Gastroesophageal sphincter (tissue), 3 donors: ENCODE measurements around the gene WDFY1.

Experiments used
- EP300 ChIP-seq: sonication (generic); formaldehyde crosslinking; IDR thresholded peaks from one replicate; pipeline ENCODE4 v1.6.1; 2017; ENCODE audit warnings: antibody characterized with exemption, mild to moderate bottlenecking
- POLR2AphosphoS5 ChIP-seq: sonication (generic); formaldehyde crosslinking; IDR thresholded peaks from one replicate; pipeline ENCODE4 v1.6.1; 2017; ENCODE audit warnings: antibody characterized with exemption
- TF ChIP-seq, protein P1 (sequence below), 4 experiments: fragments of 200-600 bp in 2 of 4; fragments of 450-650 bp in 2 of 4; sonication (generic) in 1 of 4; IDR thresholded peaks; one replicate each; pipeline ENCODE4 v1.5.1; 2017 to 2019; ENCODE audit warnings: antibody characterized with exemption in 4 of 4, mild to moderate bottlenecking in 2 of 4, moderate library complexity in 2 of 4

DNA sequence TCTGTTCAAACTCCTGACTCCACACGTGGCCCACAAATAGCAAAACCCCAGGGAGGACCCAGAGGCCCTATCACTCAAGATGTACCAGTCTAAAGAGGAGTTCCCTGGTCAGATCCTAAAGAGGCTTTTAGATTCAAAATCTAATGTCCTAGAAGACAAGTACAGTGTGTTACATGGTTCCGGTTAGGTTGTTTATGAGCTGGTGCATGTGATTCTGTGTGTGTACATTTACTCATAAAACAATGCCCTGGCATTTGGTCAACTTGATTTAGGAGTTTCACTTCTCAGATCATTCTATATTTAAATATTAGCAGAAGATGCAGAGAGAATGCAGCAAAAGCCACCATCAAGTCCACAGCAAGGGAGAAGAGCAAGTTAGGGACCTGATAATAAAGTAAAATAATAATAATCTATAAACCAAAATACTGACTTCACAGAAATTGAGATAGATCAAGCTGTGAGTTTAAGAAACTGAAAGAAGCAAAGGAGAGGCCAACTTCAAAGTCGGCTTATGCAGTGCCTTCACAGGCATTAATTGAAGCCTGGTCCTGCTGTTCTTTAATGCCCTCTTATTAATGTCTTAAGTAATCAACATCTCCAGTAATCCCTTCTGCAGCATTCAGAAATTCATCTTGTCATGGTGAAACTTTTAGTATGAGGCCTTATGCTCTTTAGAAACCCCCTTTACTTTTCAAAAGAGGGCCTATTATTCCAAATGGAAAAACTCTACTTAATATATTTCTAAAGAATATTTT lies 103.5 kb downstream of the WDFY1 start:
- TF ChIP-seq POLR2AphosphoS5 (no peak), EP300 (no peak)
- TF ChIP-seq, protein P1, sequence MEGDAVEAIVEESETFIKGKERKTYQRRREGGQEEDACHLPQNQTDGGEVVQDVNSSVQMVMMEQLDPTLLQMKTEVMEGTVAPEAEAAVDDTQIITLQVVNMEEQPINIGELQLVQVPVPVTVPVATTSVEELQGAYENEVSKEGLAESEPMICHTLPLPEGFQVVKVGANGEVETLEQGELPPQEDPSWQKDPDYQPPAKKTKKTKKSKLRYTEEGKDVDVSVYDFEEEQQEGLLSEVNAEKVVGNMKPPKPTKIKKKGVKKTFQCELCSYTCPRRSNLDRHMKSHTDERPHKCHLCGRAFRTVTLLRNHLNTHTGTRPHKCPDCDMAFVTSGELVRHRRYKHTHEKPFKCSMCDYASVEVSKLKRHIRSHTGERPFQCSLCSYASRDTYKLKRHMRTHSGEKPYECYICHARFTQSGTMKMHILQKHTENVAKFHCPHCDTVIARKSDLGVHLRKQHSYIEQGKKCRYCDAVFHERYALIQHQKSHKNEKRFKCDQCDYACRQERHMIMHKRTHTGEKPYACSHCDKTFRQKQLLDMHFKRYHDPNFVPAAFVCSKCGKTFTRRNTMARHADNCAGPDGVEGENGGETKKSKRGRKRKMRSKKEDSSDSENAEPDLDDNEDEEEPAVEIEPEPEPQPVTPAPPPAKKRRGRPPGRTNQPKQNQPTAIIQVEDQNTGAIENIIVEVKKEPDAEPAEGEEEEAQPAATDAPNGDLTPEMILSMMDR (IDR thresholded peaks at IDR 0.05): no peak
